ENCODE measurements around the gene NCOA1.

The NCOA1 gene

GRCh38 chr2:24697792-24698191, 206.7 kb downstream of the NCOA1 start:
- DNase-seq (ENCODE audit: low spot score): no peak

GRCh38 chr2:24702800-24703199, 211.7 kb downstream of the NCOA1 start:
- no peak for DNase-seq (ENCODE audit: low spot score)

- DNase-seq (ENCODE audit: low spot score): no peak
These were observed 213.6 kb downstream of the NCOA1 start for GRCh38 chr2:24704692-24705091.

GRCh38 chr2:24707143-24707542, 216.1 kb downstream of the NCOA1 start:
- DNase-seq (ENCODE audit: low spot score): peak; percentile 47

- no peak for DNase-seq (ENCODE audit: low spot score)
These were observed 217.6 kb downstream of the NCOA1 start for GRCh38 chr2:24708537-24709152.

- no peak for DNase-seq (ENCODE audit: low spot score)
These were observed 219.8 kb downstream of the NCOA1 start for GRCh38 chr2:24710806-24711205.

- DNase-seq (ENCODE audit: low spot score): no peak
These were observed 220.8 kb downstream of the NCOA1 start for GRCh38 chr2:24711865-24712264.

GRCh38 chr2:24712296-24712695, 221.2 kb downstream of the NCOA1 start:
- no peak for DNase-seq (ENCODE audit: low spot score)

- no peak for DNase-seq (ENCODE audit: low spot score)
These were observed 226.4 kb downstream of the NCOA1 start for GRCh38 chr2:24717263-24717951.

- DNase-seq (ENCODE audit: low spot score): no peak
These were observed 229.3 kb downstream of the NCOA1 start for GRCh38 chr2:24720310-24720709.

GRCh38 chr2:24721470-24721869, 230.4 kb downstream of the NCOA1 start:
- peak; percentile 92 for DNase-seq (ENCODE audit: low spot score)

GRCh38 chr2:24722141-24722790, 231.2 kb downstream of the NCOA1 start:
- DNase-seq (ENCODE audit: low spot score): no peak

GRCh38 chr2:24723191-24723590, 232.1 kb downstream of the NCOA1 start:
- DNase-seq (ENCODE audit: low spot score): no peak

GRCh38 chr2:24723665-24724064, 232.6 kb downstream of the NCOA1 start:
- DNase-seq (ENCODE audit: low spot score): no peak

- DNase-seq (ENCODE audit: low spot score): no peak
These were observed 233.2 kb downstream of the NCOA1 start for GRCh38 chr2:24724111-24724775.

GRCh38 chr2:24725956-24726355, 234.9 kb downstream of the NCOA1 start:
- no peak for DNase-seq (ENCODE audit: low spot score)

- no peak for DNase-seq (ENCODE audit: low spot score)
These were observed 239.4 kb downstream of the NCOA1 start for GRCh38 chr2:24730481-24730880.

GRCh38 chr2:24731040-24731439, 240.0 kb downstream of the NCOA1 start:
- no peak for DNase-seq (ENCODE audit: low spot score)

GRCh38 chr2:24731923-24732322, 240.9 kb downstream of the NCOA1 start:
- no peak for DNase-seq (ENCODE audit: low spot score)

GRCh38 chr2:24734741-24735140, 243.7 kb downstream of the NCOA1 start:
- DNase-seq (ENCODE audit: low spot score): no peak

GRCh38 chr2:24739354-24740025, 248.4 kb downstream of the NCOA1 start:
- DNase-seq (ENCODE audit: low spot score): no peak

- no peak for DNase-seq (ENCODE audit: low spot score)
These were observed 249.1 kb downstream of the NCOA1 start for GRCh38 chr2:24740142-24740541.

All from Ammon's horn (tissue), 1 donor.